KOPT-K1 (cell line): ENCODE measurements around the gene GPR148.

Experiments used
- H3K27ac ChIP-seq: fragments of 200-600 bp; sonication (generic); 2 replicates; pipeline ENCODE4 v1.5.1; 2016; ENCODE audit warnings: antibody characterized with exemption, mild to moderate bottlenecking, low read depth, low read length; ENCODE audit not compliant: poor library complexity, severe bottlenecking
- H3K36me3 ChIP-seq: fragments of 200-600 bp; sonication (generic); 2 replicates; pipeline ENCODE4 v1.5.1; 2017; ENCODE audit warnings: antibody characterized with exemption, mild to moderate bottlenecking, low read length, moderate library complexity; ENCODE audit not compliant: insufficient read depth
- H3K9me3 ChIP-seq: fragments of 200-600 bp; sonication (generic); 2 replicates; pipeline ENCODE4 v1.5.1; 2017; ENCODE audit warnings: antibody characterized with exemption, low read length, mild to moderate bottlenecking; ENCODE audit not compliant: insufficient read depth, poor library complexity, severe bottlenecking

The GPR148 gene

DNA sequence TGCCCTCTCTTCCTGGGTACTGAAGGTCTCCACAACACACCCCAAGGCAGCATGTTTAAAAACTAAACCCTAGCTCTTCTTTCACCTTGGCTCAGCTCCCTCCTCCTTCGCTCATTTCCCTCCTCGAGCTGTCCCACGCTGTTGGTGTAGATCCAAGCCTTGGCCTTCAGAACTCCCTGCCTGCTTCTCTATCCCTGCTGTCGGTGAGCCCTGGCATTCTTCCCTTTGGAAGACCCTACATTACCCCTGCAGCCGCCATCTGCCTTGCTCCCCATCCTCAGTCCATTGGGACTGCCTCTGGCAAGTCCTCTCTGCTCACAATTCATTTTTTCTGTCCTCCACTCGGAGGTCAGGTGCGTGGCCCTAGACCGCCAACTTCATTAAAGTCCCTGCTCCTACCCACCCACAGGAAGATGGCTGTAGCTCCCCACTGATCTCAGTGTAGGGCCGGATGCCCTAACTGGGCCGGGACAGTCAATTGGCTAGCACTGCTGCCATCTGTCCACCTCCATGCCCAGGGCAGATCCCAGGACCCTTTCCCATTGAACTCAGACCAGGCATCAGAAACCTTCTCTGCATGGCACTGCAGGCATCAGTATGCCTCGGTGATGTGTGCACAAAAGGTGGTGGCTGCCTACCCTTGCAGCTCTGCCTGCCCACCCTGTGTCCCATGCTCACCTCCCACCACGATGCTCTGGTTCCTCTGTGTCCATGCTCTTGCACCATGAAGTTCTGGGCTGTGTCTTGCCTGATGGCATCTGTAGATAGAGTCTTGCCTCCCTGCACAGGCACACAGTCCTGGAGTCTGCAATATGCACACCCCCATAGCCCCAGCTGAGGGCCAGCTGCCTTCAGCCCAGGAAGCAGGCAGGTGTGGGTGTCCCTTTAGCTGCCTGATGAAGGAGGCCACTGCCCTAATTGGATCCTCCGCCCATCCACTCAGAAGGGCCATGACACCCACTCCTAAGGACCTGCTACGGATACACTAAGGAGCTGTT lies 32.2 kb downstream of the GPR148 start:
- H3K9me3 ChIP-seq, result no peaks in the 10 kb centered on the region
- no peak overlapping the region for H3K27ac ChIP-seq
- H3K36me3 ChIP-seq, result no peaks in the 10 kb centered on the region

DNA sequence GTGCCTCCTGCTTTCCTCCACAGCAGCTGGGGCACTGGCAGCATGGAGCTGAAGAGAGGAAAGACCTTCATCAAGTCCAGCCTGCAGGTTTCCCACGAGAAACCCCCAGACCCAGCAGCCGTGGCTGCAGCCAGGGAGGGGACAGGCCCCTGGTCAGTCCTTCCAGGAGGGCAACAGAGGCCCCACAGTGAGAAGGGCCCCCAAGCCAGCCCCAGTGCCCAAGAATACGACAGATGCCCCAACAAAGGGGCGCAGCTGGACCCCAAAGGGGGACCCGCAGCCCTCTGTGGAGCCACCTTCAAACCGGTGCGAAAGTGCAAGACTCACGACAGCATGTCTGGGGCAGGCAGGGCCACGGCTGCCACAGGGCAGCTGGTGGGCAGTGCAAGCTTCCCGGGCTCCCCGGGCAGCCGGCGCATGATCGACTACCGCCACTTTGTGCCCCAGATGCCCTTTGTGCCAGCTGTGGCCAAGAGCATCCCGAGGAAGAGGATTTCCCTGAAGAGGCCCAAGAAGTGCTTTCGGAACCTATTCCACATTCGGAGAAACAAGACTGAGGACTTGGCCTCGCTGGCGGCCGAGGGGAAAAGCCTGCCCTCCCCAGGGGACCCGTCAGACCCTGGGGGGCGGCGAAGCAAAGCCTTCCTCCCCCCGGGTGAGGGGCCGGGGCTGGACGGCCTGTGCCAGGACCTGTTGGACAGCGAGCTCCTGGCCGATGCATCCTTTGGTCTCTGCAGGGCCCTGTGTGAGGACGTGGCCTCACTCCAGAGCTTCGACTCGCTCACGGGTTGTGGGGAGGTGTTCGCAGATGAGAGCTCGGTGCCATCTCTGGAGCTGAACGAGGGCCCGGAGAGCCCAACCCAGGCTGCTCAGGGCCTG lies 33.4 kb downstream of the GPR148 start:
- Histone ChIP-seq H3K9me3 (no peaks in the 10 kb centered on the region), H3K36me3 (no peaks in the 10 kb centered on the region), H3K27ac (no peak overlapping the region)

DNA sequence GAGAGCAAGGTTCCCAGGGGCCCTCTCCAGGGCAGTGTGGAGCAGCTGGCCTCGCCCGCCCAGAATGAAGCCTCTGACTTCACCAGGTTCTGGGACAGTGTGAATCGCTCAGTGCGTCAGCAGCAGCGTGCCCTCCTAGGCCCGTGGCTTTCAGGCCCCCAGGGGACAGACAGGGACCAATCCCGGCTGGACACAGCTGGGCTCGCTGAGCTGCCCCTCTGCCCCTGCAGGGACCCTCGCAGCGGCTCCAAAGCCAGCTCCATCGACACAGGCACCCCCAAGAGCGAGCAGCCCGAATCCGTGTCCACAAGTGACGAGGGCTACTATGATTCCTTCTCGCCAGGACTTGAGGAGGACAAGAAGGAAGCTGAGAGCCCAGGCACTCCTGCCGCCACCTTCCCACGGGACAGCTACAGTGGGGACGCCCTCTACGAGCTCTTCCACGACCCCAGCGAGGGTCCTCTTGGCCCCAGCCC lies 34.1 kb downstream of the GPR148 start:
- Histone ChIP-seq H3K9me3 (no peaks in the 10 kb centered on the region), H3K27ac (no peak overlapping the region), H3K36me3 (no peaks in the 10 kb centered on the region)

DNA sequence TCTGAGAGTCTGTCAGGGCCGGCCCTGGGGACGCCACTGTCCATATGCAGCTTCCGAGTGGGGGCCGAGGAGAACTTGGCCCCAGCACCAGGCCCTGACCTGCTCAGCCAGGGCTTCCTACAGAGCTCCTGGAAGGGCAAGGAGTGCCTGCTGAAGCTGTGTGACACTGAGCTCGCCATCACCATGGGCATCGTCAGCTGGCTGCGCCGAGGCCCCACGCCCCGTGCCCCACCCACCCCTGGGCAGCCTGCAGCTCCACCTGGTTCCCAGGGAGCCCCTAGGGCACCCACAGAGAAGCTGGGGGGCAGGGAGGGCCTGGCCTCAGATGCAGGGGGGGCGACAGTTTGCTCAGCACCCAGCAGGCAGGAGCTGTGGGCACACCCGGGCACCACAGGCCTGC lies 34.5 kb downstream of the GPR148 start:
- Histone ChIP-seq H3K9me3 (no peaks in the 10 kb centered on the region), H3K27ac (no peak overlapping the region), H3K36me3 (no peaks in the 10 kb centered on the region)

DNA sequence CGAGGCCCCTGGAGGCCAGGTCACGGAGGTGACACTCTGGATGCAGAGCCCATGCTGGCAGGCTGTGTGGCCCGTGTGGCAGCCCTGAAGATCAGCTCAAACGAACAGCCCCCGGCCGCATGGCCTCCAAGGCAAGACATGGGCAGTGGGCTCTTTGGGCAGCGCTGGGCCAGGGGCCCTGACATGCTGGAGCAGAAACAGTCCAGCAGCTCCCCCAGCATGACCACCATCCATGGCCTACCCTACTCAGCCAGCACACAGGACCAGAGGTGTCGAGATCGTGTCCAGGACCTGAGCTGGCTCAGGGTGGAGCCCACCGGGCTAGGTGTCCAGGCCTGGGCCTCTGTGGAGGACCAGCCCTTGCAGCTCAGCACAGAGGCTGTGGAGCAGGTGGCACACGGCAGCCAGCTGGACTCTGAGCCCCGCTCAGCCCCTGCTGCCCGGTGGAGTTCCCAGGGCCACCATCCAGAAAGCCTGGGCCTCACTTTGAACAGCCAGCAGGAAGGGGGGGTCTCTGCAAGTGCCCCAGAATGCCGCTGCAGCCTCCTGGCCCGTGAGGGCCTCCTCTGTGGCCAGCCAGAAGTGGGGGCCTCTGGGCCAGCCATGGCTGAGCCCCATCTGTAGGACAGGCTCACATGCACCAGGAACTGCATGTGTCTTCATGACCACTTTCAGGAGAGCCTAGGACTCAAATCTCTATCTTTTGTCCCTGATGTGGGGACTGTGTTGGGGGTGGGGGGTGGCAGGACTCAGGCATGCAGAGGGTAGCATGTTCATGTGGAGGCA lies 35.4 kb downstream of the GPR148 start:
- Histone ChIP-seq H3K27ac (no peak overlapping the region), H3K9me3 (no peaks in the 10 kb centered on the region), H3K36me3 (no peaks in the 10 kb centered on the region)

DNA sequence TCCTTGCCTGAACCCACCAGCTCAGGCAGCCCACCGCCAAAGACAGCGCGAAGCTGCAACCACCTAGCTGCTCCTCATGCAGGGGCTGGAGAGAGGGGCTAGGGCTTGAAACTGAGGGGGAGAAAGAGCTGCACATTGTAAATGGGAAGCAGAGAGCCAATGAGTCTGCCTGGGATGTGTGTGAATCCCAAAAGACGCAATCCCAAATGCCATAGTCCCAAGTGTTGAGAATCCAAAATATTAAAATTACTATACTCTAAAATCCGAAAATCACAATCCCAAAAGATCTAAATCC lies 35.9 kb downstream of the GPR148 start:
- Histone ChIP-seq H3K36me3 (no peaks in the 10 kb centered on the region), H3K27ac (no peak overlapping the region), H3K9me3 (no peaks in the 10 kb centered on the region)

DNA sequence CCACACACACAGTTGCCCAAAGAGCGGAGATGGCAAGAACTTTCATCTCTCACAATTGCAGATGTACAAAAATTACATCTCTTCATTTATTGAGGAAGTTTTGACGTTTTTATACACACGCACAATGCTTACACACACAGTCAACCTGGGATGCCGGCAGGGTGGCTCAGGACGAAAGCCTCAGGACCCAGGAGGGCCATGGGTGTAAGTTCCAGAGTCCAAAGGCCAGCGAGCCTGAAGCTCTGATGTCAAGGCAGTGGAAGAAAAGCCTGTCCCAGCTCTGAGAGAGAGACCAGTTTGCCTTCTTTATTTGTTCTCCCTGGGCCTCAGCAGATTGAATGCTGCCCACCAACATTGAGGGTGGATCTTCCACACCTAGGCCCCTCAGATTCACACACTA lies 36.6 kb downstream of the GPR148 start:
- H3K27ac ChIP-seq, result no peak overlapping the region
- no peaks in the 10 kb centered on the region for H3K36me3 ChIP-seq
- no peaks in the 10 kb centered on the region for H3K9me3 ChIP-seq

DNA sequence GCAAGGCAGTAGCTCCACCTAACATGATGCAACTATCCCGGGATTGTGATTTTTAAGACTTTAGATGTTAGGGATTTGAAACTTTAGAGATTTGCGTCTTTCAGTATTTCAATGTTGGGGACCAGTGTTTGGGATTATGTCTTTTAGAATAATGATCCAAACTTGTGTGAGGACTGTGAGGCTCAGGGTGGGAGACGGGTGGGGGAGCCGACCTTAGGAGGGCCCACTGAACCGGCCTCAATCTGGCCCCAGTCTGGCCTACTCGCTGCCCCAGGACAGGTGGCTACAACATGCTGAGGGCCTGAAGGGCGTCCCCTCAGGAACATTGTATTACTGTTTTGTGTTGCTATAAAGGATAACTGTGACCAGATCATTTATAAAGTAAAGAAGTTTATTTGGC lies 37.2 kb downstream of the GPR148 start:
- Histone ChIP-seq H3K27ac (no peak overlapping the region), H3K9me3 (no peaks in the 10 kb centered on the region), H3K36me3 (no peaks in the 10 kb centered on the region)

DNA sequence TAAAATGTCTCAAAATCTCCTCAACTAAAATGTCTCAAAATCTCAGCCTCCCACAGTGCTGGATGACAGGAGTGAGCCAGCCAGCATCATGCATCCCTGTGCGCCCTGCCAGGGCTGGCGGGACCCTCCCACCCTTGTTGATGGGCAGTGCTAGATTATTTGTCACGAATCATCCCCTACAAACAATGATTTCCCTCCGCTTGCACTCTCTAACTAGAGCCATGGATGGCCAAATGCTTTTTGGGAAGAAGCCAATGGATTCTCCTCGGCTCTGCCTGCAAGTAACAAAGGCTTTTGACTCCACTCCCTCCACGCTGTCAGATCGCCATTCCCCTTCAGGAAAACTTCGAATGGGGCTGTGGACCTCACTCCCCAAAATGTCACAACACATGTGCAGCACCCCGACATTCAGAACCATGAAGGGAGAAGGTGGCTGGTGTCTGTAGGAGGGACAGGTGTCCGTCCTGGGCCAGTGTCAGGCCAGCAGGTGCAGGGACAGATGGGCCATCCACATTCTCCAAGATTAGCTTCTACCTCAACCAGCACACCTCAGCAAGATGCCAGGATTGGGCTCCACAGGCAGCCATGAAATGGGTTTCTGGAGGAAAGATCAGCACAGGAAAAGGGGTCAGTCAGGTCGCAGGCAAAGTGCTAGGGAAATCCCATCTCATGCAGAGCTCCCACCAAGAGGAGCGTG lies 38.0 kb downstream of the GPR148 start:
- H3K36me3 ChIP-seq, result no peaks in the 10 kb centered on the region
- no peak overlapping the region for H3K27ac ChIP-seq
- H3K9me3 ChIP-seq, result no peaks in the 10 kb centered on the region

DNA sequence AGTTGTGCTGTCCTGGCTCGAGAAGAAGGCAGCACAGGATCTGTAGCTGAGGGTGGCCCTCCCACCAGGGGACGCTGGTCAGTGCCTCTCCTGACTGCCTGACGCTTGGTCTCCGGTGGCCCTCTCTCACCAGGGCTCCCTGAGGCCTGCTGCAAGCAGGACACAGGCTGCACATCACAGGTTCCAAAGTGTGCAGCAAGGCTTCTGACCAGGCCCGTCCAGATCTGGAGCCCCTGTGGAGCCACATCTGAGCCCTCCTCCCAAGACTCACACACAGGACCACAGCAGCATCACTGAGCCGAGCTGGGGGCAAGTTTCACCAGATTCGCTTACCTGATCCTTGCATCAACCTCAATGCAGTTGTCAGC lies 38.5 kb downstream of the GPR148 start:
- no peaks in the 10 kb centered on the region for H3K9me3 ChIP-seq
- H3K36me3 ChIP-seq, result no peaks in the 10 kb centered on the region
- H3K27ac ChIP-seq, result no peak overlapping the region

DNA sequence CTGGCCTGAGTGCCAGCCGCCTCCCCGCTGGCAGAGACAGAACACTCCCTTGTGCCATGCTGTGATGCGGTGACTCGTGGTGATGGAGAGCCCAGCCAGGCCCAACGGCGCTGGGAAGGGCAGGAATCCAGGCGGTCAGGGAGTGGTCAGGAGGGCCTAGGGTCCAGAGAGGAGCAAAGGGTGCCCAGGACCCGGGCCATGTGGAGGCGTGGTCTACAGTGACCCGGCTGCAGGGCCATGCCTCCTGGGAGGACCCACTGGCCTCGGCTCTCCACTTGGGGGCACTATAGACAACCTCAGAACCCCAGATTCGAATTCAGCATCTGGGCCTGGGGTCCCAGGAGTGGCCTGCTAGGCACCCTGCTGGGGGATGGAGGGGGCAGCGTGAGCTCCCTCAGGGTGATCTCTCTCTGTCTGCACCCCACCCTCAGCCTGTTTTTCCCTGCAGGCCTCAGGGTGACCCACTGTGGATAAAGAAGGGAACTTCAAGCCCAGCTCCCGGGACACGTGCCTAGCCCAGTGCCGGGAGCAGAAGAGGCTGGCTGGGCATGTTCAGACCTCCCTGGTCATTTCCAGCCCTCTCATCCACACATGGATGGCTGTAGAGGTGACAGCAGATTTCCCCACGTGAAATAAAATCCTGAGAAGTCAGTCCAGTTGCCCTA lies 39.5 kb downstream of the GPR148 start:
- no peaks in the 10 kb centered on the region for H3K36me3 ChIP-seq
- no peaks in the 10 kb centered on the region for H3K9me3 ChIP-seq
- H3K27ac ChIP-seq, result no peak overlapping the region

DNA sequence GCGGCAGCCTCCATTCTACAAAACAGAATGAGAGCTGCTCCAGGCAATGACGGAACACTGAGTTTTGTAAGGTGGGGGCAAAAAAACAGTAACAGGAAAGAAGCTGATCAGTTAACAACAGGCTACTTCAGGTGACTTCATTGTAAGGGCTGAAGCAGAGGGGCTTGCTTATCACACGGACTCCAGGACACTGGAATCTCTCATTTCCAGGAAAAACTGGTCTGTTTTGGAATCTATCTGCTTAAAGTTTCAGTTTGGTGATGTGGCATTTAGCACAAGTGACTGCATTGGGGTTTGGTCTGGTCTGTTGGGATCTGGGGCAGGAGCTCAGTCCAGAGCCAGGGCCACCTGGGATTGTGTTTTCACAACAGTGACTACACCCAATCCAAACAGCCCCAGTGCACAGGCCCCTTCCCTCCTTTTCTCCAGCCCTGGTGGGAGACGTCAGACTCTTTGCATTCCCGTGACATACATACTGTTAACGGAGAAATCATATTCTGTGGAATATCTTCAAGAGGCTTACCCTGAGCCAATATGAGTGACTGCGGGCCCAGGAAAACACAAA lies 40.6 kb downstream of the GPR148 start:
- no peak overlapping the region for H3K27ac ChIP-seq
- H3K36me3 ChIP-seq, result no peaks in the 10 kb centered on the region
- no peaks in the 10 kb centered on the region for H3K9me3 ChIP-seq

DNA sequence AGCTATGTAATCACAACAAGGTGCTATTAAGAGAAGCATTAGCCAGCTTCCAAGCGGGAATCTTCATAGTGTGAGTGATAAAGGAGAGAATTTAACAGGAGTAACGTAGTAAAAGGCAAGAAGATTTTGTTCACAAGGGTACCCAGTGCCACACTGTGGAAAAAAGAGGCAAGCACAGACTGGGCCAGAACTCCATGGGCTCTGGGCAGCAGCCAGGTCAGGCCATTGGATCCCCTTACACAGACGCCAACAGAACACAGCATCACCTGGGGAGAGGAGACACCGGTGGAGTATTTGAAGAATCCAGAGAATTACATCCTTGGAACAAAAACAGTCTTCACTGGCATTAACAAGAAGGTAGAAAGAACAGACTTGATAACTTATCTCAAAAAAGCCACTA lies 47.7 kb downstream of the GPR148 start:
- Histone ChIP-seq H3K27ac (no peak overlapping the region), H3K36me3 (no peaks in the 10 kb centered on the region), H3K9me3 (no peaks in the 10 kb centered on the region)

DNA sequence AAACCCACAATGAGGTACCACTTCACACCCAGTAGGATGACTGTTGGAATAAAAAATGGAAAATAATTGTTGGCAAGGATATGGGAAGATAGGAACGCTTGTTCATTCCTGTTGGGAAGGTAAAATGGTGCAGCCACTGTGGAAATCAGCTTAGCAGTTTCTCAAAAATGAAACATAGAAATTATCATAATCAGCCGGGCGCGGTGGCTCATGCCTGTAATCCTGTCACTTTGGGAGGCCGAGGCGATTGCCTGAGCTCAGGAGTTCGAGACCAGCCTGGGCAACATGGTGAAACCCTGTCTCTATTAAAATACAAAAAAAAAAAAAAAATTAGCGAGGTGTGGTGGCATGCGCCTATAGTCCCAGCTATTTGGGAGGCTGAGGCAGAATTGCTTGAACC lies 49.9 kb downstream of the GPR148 start:
- Histone ChIP-seq H3K9me3 (no peaks in the 10 kb centered on the region), H3K27ac (no peak overlapping the region), H3K36me3 (no peaks in the 10 kb centered on the region)
